SKM-1 (cell line): ENCODE data around the gene SEMA3G.

Experiments used
- DNase-seq: peaks from one replicate; lab custom pipeline; 2025; ENCODE audit not compliant: unreplicated experiment; lab: John Stamatoyannopoulos, UW

Gene SEMA3G

GRCh38 chr3:52479877-52480575, 35.1 kb upstream of the SEMA3G start:
- DNase-seq, result no peak

- DNase-seq, result no peak
Observed at GRCh38 chr3:52479037-52479876, 34.4 kb upstream of the SEMA3G start.

GRCh38 chr3:52477796-52478095, 32.8 kb upstream of the SEMA3G start:
- DNase-seq, result no peak

- no peak for DNase-seq
Observed at GRCh38 chr3:52477076-52477795, 32.3 kb upstream of the SEMA3G start.

- no peak for DNase-seq
Observed at GRCh38 chr3:52473026-52473425, 28.1 kb upstream of the SEMA3G start.

GRCh38 chr3:52472239-52473000, 27.5 kb upstream of the SEMA3G start:
- no peak for DNase-seq

GRCh38 chr3:52471371-52472238, 26.7 kb upstream of the SEMA3G start:
- DNase-seq, result no peak

GRCh38 chr3:52470920-52471319, 26.0 kb upstream of the SEMA3G start:
- DNase-seq, result no peak

GRCh38 chr3:52469001-52469400, 24.1 kb upstream of the SEMA3G start:
- DNase-seq, result no peak

- DNase-seq, result no peak
Observed at GRCh38 chr3:52468336-52468735, 23.4 kb upstream of the SEMA3G start.

GRCh38 chr3:52463416-52463815, 18.5 kb upstream of the SEMA3G start:
- DNase-seq, result no peak

GRCh38 chr3:52461874-52462273, 17.0 kb upstream of the SEMA3G start:
- DNase-seq, result no peak

- no peak for DNase-seq
Observed at GRCh38 chr3:52458770-52459545, 14.1 kb upstream of the SEMA3G start.

- DNase-seq, result no peak
Observed at GRCh38 chr3:52458031-52458760, 13.3 kb upstream of the SEMA3G start.

- no peak for DNase-seq
Observed at GRCh38 chr3:52456800-52457183, 11.9 kb upstream of the SEMA3G start.

GRCh38 chr3:52456169-52456799, 11.4 kb upstream of the SEMA3G start:
- DNase-seq, result no peak

- peak; percentile 70 for DNase-seq
Observed at GRCh38 chr3:52455283-52456168, 10.6 kb upstream of the SEMA3G start, which contains the start of gene NISCH. Gene NISCH (plus strand): TSS chr3:52455604. CDS start chr3:52455642, 38 bp downstream.
